HG03097 (cell line): ENCODE data around the gene TRIM38.
"Not testable (repeated sequence)": the region's sequence is repeated elsewhere in the genome, so short reads cannot be mapped to it uniquely, and the experiment has no call there.

Experiments used
- ATAC-seq: cut with Tn5 transposase; IDR thresholded peaks from one replicate; pipeline ENCODE4 v1.9.1; 2021; ENCODE audit not compliant: unreplicated experiment, low FRiP score

TRIM38 gene

DNA sequence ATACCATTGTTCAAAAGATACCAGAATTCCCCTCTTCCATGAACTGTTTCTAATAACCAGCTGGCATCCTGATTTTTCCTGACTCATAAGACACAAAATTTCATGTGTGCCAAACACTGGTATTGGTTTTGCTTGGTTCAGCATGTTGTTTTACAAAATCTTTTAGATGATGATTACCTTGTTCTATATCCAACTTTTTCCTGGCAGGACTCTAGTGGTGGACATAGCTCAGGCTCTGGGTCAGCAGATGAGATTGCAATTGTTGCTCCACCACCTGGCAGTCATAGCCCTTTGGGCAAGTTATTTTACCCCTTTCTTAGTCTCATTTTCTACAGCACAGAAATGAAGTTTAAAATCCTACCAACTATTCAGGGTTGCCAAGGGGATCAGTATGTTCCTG lies 6.2 kb downstream of the TRIM38 start:
- ATAC-seq: no peak

DNA sequence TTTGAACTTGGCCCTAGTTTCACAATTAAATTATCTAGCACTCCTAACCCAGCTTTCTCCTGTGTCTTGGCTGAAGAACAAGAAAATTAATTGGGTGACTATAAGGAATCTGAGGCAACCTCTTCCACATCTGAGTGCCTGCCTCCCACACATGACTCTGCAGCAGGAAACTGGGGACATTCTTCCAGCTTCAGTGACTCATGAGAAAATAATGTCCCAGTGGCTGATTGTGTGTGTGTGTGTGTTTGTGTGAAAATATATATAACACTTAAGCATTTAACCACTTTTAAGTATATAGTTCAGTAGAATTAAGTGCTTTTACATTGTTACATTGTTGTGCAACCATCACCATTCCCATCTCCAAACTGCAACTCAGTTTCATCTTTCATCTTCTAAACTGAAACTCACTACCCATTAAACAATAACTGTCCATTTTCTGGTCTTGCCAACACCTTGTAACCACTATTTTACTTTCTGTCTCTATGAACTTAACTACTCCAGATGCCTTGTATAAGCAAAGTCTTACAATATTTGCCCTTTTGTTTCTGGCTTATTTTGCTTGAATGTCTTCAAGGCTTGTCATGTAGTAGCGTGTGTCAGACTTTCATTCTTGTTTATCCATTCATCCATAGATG lies 8.7 kb downstream of the TRIM38 start:
- no peak for ATAC-seq

DNA sequence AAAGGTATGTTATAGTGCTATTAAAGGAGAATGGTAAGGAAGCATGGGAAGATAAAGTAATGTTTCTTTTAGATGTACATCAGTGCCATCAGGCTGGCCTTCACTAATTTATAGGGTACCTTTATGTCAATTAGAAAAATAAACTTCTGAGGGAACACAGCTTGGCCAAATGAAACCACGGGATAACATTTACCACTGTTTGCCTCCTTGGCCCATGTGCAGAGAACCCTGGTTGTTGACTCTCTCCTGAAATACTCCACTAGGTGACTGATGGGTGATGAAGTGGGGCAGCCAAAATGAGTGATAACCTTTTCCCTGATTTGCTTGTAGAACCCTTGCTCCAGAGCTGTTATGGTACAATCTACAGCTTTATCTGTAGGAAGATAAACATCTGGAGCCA lies 9.5 kb downstream of the TRIM38 start:
- no peak for ATAC-seq

DNA sequence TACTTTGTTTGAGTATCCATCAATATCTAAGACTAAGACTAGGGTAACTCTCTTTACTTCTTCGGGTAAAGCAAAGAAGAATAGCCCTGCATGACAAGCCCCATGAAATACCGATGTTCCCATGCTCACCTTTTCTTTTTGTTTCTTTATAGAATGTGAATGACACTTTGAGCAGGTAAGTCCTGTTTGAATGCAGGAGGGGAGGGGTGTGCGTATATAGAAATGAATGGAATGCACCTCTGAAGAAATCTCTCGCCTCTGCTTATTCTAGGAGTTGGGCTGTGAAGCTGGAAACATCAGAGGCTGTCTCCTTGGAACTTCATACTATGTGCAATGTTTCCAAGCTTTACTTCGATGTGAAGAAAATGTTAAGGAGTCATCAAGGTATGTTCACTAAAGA lies 10.3 kb downstream of the TRIM38 start:
- ATAC-seq: no peak

DNA sequence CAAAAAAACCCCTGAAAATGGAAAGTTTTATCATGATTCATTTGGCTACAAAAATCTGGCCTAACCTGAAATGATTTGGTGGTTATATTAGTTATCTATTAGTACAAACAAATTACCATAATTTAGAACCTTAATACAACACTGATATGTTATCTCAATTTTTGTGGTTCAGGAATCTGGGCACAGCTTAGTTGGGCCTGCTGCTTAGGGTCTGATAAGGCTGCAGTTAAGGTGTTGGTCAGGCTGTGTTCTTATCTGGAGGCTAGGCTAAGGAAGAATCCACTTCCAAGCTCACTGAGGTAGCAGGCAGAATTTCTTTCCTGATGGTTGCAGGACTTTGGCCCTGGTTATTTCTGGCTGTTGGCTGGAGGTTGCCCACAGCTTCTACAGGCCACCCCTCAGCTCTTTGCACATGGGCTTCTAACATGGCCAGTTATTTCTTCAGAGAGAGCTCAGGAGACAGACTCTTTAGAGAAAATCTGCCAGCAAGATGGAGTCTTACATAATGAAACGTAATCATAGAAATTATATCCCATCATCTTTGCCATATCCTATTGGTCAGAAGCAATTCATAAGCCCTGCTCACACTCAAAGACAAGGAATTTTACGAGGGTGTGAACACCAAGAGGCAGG lies 11.4 kb downstream of the TRIM38 start:
- ATAC-seq: no peak

DNA sequence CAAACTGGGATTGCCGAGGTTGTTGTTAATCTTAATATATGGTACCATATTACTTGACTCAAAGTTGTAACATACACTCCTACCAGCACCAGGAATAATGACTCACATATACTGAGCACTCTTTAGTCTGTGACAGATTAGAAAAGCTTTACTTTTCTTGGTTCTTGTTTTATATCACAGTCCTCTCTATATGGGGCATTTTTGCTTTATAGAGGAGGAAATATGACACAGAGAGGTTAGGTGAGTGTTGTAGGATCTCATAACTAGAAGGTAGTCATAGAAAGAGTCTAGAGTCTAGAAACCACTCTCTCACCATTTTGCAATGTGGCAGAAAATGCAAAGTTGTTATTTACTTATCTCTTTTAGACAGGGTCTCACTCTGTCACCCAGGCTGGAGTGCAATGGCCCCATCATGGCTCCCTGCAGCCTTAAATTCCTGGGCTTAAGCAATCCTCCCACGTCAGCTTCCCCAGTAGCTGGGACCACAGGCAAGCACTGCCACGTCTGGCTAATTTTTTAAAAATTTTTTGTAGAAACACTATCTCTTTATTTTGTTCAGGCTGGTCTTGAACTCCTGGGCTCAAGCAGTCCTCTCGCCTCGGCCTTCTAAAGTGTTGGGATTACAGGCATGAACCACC lies 13.4 kb downstream of the TRIM38 start:
- no peak for ATAC-seq

DNA sequence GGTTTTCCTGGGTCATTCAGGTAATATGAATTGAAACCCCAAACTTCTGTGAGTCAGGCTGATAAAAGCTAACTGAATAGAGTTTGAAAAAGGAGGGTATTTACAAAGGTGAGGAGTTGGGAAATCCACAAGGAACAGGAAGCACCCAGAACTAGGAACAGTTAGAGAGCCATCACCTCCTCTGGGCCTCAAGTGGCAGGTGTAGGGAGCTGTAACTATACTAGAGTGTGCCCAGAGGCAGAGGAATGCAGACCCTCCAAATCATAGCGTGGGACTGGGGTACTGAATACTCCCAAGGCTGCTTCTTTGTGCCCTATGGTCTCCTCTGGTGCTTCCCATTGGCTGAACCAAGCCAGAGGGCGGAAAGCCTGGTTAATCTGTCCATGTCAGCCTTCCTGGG lies 18.3 kb downstream of the TRIM38 start:
- ATAC-seq: no peak

DNA sequence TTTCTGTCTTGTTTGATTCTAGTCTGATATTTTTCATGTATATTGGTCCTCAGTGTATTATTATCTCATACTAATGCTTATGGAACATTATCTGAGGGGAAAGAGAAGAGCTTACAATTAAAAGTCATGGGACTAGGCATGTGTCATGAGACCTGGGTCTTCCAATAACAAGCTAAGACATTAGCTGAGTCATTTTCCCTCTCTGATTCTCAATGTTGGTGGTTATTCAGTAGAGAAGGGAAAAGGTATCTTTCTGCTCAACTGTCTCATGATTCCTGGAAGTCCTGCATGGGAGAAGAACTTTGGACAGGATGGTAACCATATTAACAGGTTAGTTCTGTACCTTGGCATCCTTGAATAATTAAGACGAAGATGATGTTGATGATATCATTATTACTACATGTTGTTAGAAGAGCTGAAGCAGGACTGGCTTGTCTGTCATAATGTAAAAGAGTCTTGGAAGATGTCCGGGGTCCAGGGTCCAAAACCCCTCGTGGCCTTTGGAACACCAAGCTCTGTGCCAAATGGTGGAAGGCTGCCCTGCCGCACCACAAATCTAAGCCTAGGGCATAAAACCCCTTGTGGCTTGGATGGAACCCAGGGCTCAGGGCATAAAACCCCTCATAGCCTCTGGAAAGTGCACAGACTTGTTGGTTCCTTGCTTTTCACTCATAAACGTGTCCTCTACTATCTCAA lies 19.1 kb downstream of the TRIM38 start:
- no peak for ATAC-seq

DNA sequence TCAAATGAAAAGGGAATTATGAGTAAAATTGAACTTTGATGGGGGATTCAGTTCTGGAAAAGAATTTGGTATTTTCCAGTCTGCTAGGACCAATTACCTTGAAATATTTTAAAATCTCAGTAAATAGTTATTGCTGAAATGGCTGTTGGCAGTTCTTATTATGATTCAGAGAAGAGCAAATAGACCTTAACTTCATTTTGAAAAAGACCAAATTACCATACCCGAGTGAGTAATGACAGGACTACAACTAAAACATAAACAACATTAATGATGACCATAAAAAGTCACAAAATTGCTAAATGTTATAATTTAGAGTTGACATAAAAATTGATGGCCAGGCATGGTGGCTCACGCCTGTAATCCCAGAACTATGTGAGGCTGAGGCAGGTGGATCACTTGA lies 21.7 kb downstream of the TRIM38 start:
- no peak for ATAC-seq

DNA sequence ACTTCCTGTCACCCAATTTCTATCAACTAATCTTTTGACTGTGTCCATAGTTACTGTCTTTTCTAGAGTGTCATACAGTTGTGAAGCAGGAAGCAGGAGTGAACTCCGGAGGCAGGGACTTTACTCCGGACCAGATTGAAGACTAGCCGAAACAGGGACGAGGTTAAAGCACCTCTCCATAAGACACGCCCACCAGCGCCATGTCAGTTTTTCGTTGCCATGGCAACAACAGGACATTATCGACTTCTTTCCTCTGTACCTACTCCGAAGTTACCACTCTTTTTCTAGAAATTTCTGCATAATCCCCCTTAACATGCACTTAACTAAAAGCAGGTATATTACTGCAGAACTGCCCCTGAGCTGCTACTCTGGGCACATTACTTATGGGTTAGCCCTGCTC lies 25.2 kb downstream of the TRIM38 start:
- no peak for ATAC-seq

DNA sequence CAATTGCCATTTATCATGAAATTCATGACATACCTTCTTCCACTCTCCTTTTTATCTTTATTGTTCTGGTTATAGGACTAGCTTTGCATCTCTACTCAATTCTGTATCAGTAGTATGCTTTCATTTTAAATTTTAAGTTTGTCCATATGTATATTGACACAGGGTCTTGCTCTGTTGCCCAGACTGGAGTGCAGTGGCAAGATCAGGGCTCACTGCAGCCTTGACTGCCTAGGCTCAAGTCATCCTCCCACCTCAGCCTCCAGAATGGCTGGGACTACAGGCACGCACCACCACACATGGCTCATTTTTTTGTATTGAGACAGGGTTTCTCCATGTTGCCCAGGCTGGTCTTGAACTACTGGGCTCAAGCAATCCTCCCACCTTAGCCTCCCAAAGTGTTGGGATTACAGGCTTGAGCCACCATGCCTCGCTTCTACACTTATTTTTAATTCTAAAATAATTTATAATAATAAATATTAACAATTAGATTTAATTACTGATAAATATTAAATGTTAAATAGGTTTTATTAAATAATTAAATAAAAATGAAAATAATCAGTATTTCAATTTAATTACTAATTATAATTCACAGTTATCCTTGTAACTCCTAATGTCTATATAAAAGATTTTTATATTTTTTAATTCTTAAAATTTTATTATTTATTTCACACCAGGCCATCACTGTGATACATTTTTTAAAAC lies 27.7 kb downstream of the TRIM38 start:
- no peak for ATAC-seq

DNA sequence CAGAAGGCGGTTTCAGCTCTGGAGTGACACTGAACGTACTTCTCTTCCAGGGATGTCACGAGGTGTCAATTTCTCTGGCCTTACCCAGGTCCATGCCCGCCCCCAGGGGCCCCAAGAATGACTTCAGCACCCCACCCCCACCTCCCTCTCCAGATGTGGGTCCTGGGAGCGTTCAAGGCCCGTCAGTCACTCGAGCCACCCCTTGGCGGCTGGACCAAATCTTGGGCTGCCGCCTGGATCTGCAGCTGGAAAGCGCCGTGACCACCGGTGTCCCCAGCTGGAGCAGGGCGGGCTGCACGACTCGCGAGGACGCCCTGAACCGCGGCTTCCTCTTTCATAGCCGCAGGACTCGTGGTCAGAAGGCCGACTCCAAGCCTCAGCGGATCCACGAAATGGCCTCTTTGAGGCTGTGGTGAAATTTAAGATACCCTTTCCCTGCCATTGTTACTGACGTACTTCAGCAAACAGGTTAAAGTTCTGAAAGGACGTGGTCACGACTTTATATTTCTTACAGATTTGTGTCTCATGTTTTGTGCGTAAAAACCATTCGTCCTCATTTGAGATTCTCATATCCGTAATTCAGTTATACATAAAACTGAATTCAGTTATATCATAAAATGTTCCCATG lies 29.3 kb downstream of the TRIM38 start:
- peak; percentile 39 for ATAC-seq

DNA sequence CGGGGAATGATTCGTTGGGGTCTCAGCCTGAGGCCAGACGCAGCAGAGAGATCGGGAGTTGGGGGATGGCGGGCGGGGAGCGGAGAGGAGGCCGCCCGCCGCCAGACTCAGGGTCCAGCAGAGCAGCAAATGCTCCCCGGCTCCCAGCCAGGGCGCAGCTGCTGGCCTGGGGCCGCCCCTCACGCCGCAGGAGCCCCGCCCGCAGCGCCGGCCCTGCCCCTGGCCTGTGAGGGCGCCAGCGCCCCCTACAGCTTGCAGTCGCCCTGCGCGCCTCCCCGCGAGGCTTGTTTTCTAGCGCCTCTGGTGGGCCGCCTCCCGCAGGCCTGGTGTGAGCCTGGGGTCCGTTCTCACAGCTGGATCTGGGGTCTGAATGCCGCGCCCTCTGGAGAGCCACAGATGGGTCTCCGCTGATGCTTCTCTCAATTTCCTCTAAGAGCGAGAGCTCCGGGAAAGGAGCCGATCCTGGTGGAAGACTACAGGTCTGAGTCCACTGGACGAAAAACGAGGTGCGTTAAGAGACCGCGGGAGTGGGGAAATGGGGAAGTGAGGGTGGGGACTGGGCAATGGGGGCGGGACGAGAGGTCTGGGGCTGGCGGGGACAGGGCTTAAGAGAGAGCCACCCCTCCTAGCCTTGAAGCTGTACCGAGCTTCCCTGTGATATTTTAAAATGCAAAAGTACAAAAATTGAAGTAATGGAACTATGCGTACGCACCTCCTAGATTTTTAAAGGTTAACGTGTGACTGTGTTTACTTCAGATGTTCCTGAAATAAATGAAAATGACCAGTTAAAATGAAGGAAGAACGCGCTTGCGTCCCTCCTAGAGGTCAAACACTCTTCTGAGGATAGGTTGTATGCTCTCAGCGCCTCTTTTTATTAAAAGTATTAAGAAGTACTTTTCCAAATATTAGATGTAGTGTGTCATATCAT lies 30.1 kb downstream of the TRIM38 start:
- peak; percentile 88 for ATAC-seq

DNA sequence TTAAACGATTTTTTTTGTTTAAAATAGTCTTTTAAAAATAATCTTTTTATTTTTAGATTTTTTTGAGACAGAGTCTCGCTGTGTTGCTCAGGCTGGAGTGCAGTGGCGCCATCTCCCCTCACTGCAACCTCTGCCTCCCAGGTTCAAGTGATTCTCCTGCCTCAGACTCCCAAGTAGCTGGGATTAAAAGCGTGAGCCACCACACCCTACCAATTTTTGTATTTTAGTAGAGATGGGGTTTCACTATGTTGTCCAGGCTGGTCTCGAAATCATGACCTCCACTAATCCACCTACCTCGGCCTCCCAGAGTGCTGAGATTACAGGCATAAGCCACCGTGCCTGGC lies 30.7 kb downstream of the TRIM38 start:
- ATAC-seq: not testable (repeated sequence)

DNA sequence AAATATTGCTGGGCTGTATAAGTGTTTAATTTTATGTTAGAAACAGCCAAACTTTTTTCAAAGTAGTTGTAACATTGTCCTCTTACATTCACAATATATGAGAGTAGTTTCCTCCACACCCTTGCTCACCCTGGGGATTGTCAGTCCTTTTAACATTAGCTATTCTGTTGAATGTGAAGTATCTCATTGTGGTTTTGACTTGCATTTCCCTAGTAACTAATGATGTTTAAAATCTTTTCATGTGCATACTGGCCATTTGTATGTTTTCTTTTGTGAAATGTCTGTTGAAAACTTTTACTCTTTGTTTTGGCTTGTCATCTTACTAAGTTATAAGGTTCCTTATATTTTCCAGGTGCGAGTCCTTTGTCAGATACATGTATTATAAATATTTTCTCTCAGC lies 32.9 kb downstream of the TRIM38 start:
- no peak for ATAC-seq

DNA sequence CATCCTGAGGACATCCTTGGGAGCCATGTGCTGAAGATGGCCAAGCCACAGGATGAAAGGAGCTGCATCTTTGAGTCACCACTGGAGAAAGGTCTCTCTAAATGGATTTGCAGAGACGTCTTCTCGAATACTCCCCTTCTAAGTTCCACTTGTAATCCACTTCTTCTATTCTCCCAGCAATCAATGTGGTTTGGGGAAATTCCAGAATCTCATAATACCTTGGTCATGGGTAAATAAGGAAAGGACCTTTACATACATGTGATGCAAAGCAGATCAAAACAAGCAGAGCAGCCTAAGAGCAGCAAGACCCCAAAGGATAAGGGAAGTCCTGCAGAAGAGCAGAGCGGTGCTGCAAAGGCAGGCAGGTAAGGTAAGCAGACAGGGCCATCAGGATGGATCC lies 35.3 kb downstream of the TRIM38 start:
- ATAC-seq: no peak

DNA sequence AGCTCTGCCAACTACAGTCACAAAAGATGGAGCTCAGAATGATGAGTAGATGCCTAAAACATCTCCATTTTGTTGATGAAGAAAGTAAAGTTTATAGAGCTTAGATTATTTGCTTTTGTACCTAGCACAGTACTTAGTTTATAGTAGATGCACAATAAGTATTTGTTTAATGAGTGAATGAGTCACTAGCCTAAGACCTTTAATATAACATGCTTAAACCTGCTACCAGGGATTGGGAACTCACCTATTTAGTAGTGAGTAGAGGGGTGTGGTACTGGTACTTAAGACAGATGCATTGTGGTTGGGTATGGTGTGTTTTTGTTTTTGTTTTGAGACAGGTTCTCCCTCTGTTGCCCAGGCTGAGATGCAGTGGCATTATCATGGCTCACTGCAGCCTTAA lies 35.8 kb downstream of the TRIM38 start:
- no peak for ATAC-seq

DNA sequence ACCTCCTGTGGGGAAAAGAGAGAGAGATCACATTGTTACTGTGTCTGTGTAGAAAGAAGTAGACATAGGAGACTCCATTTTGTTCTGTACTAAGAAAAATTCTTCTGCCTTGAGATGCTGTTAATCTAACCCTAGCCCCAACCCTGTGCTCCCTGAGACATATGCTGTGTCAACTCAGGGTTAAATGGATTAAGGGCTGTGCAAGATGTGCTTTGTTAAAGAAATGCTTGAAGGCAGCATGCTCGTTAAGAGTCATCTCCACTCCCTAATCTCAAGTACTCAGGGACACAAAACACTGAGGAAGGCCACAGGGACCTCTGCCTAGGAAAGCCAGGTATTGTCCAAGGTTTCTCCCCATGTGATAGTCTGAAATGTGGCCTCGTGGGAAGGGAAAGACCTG lies 36.6 kb downstream of the TRIM38 start:
- ATAC-seq: not testable (repeated sequence)

DNA sequence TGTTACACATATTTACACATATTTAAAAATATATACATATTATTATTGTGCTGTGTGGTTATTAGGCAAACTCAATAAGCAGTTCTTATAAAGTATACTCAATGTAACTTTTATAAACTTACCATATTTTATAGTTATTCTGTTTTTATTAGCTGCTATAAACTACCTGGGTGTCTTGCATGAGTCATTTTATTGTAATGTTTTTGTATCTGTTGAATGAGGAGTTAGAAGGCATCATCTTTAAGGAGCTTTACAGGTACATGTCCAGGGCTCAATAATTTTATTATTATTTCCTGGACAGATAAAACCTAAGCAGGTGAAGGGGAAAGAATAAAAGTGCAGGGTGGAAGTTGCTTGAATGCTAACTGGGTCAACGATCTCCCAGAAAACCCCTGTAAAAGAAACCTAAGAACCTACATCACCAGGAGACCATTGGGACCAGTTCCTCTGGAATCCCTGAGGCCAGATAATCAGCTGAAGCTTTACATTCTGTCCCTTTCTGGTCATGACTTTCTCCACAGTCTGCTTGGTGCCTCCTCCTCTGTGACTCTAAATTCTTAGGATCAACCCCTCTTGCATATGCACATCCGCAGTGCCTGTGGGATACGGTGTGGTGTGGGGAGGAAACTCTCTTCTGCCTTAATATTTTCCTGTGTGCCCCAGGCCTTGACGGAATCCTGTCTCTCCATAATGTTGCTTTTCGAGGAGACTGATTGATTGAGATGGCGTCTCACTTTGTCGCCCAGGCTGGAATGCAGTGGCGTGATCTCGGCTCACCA lies 38.0 kb downstream of the TRIM38 start:
- no peak for ATAC-seq
